ENCODE data around the gene PKDCC. TPM values are rescaled to one million over a fixed set of nuclear protein-coding genes. Genes with fewer than 3 reads are reported as not detected.

PKDCC gene
- total RNA-seq, 1 donor from 2014 or later = 210 TPM

GRCh38 chr2:42052702-42053481 lies 5.1 kb downstream of the PKDCC start:
- peak overlapping the region; percentile 84 to 97 for H3K4me3 ChIP-seq
- H3K27ac ChIP-seq = peak overlapping the region; percentile 97 to 98
- intact Hi-C loops (cut with DNase I) = no loop called here
- no peaks in the 10 kb centered on the region for H3K9me3 ChIP-seq
- no peaks in the 10 kb centered on the region for H3K27me3 ChIP-seq
- H3K4me1 ChIP-seq = peaks cover 30 to 58% of the 10 kb centered on the region in 2 donors
- H3K36me3 ChIP-seq = peaks cover 30 to 41% of the 10 kb centered on the region in 2 donors
- TF ChIP-seq CTCF (IDR thresholded peaks at IDR 0.05) = no peak
- peak in 1 of 2 donors; percentile 86 for DNase-seq (ENCODE audit: low spot score in 2 of 2)

GRCh38 chr2:42053482-42053790 lies 5.6 kb downstream of the PKDCC start:
- DNase-seq (ENCODE audit: low spot score in 2 of 2) = no peak
- H3K9me3 ChIP-seq = no peaks in the 10 kb centered on the region

GRCh38 chr2:42053791-42054701 lies 6.2 kb downstream of the PKDCC start:
- H3K4me3 ChIP-seq = peak overlapping the region in 1 of 2 donors; percentile 84
- intact Hi-C loops (cut with DNase I) = no loop called here
- peak; percentile 64 to 90 for DNase-seq (ENCODE audit: low spot score in 2 of 2)

More at GRCh38 chr2:42053482-42053790, 5.6 kb downstream of the PKDCC start:
- Histone ChIP-seq H3K4me3 (peak overlapping the region; percentile 84 to 97), H3K36me3 (peaks cover 36 to 47% of the 10 kb centered on the region in 2 donors), H3K27me3 (no peaks in the 10 kb centered on the region), H3K27ac (peak overlapping the region; percentile 97 to 98), H3K4me1 (peaks cover 30 to 60% of the 10 kb centered on the region in 2 donors)
- TF ChIP-seq CTCF (IDR thresholded peaks at IDR 0.05) = no peak
- intact Hi-C loops (cut with DNase I) = no loop called here

GRCh38 chr2:42054714-42055430 lies 7.1 kb downstream of the PKDCC start:
- no peak for TF ChIP-seq CTCF (IDR thresholded peaks at IDR 0.05)
- intact Hi-C loops (cut with DNase I) = no loop called here
- Histone ChIP-seq H3K36me3 (peaks cover 50 to 61% of the 10 kb centered on the region in 2 donors), H3K27me3 (no peaks in the 10 kb centered on the region), H3K27ac (peak overlapping the region; percentile 97 to 98), H3K4me1 (peaks cover 30 to 65% of the 10 kb centered on the region in 2 donors), H3K9me3 (no peaks in the 10 kb centered on the region), H3K4me3 (peak overlapping the region in 1 of 2 donors; percentile 24)
- no peak for DNase-seq (ENCODE audit: low spot score in 2 of 2)

More at GRCh38 chr2:42053791-42054701, 6.2 kb downstream of the PKDCC start:
- Histone ChIP-seq H3K36me3 (peaks cover 42 to 53% of the 10 kb centered on the region in 2 donors), H3K4me1 (peaks cover 30 to 60% of the 10 kb centered on the region in 2 donors), H3K27me3 (no peaks in the 10 kb centered on the region), H3K27ac (peak overlapping the region; percentile 97 to 98), H3K9me3 (no peaks in the 10 kb centered on the region)
- no peak for TF ChIP-seq CTCF (IDR thresholded peaks at IDR 0.05)

Data from ascending aorta (tissue), 2 donors.